Activated naive CD4-positive, alpha-beta T cell treated with anti-CD3 and anti-CD28 coated beads for 36 hours (primary cell): ENCODE measurements around the gene RUNX1. TPM values are rescaled to one million over a fixed set of nuclear protein-coding genes. Genes with fewer than 3 reads are reported as not detected.

Source experiments
- CTCF ChIA-PET: fragments of 350-600 bp; sonication (Branson Sonifier 250); formaldehyde crosslinking; loops from one replicate; lab custom pipeline; 2021; ENCODE audit warnings: antibody characterized with exemption; lab: Charles Lee
- DNase-seq: peaks from one replicate; pipeline ENCODE4 v3.0.0-alpha.2; 2020
- H3K27ac Mint-ChIP-seq: one replicate; pipeline ENCODE4 v1.8.0; 2021; ENCODE audit warnings: mild to moderate bottlenecking, mixed read lengths
- H3K27me3 Mint-ChIP-seq: one replicate; pipeline ENCODE4 v1.8.0; 2021; ENCODE audit warnings: low read depth, mixed read lengths
- H3K36me3 Mint-ChIP-seq: one replicate; pipeline ENCODE4 v1.8.0; 2021; ENCODE audit warnings: low read depth, mixed read lengths
- H3K4me1 Mint-ChIP-seq: one replicate; pipeline ENCODE4 v1.8.0; 2021; ENCODE audit warnings: low read depth, mixed read lengths
- H3K4me3 Mint-ChIP-seq: one replicate; pipeline ENCODE4 v1.8.0; 2021; ENCODE audit warnings: mild to moderate bottlenecking, moderate library complexity, mixed read lengths
- H3K9me3 Mint-ChIP-seq: one replicate; pipeline ENCODE4 v1.8.0; 2021; ENCODE audit warnings: mixed read lengths
- intact Hi-C: fragments of 100-400 bp; cut with micrococcal nuclease; formaldehyde crosslinking; loops from one replicate; pipeline ENCODE4 v1.15.1; 2023
- total RNA-seq, 2 experiments: library from RNA; stranded (reverse); gene quantifications; one replicate each; pipeline ENCODE4 v1.2.3, GENCODE V29; 2021

The RUNX1 gene
- total RNA-seq, 2 experiments from 2014 or later, result 36.9 to 41.0 TPM

- intact Hi-C loops, result no loop called here
- no peaks in the 10 kb centered on the region for H3K27me3 Mint-ChIP-seq
- H3K9me3 Mint-ChIP-seq, result peaks cover 2% of the 10 kb centered on the region
- no peak overlapping the region for H3K27ac Mint-ChIP-seq
- no peak for DNase-seq
- CTCF ChIA-PET, result no interaction called here
- peaks cover 11% of the 10 kb centered on the region for H3K4me1 Mint-ChIP-seq
- H3K36me3 Mint-ChIP-seq, result peaks cover 79% of the 10 kb centered on the region
- no peak overlapping the region for H3K4me3 Mint-ChIP-seq
Measured at GRCh38 chr21:34830386-34831170, 218.5 kb downstream of the RUNX1 start.

- no peak overlapping the region for H3K4me3 Mint-ChIP-seq
- no peak overlapping the region for H3K27ac Mint-ChIP-seq
- no peaks in the 10 kb centered on the region for H3K27me3 Mint-ChIP-seq
- intact Hi-C loops, result no loop called here
- peaks cover 80% of the 10 kb centered on the region for H3K36me3 Mint-ChIP-seq
- CTCF ChIA-PET, result no interaction called here
- no peak for DNase-seq
- no peaks in the 10 kb centered on the region for H3K4me1 Mint-ChIP-seq
- peaks cover 2% of the 10 kb centered on the region for H3K9me3 Mint-ChIP-seq
Measured at GRCh38 chr21:34827445-34828235, 221.5 kb downstream of the RUNX1 start.

GRCh38 chr21:34826836-34827235 lies 222.3 kb downstream of the RUNX1 start:
- CTCF ChIA-PET, result no interaction called here
- Mint-ChIP-seq H3K27ac (no peak overlapping the region), H3K4me3 (no peak overlapping the region), H3K4me1 (no peaks in the 10 kb centered on the region), H3K36me3 (peaks cover 79% of the 10 kb centered on the region), H3K27me3 (no peaks in the 10 kb centered on the region), H3K9me3 (peaks cover 2% of the 10 kb centered on the region)
- intact Hi-C loops, result no loop called here
- DNase-seq, result no peak

- CTCF ChIA-PET, result no interaction called here
- no peak overlapping the region for H3K27ac Mint-ChIP-seq
- H3K27me3 Mint-ChIP-seq, result no peaks in the 10 kb centered on the region
- peaks cover 2% of the 10 kb centered on the region for H3K9me3 Mint-ChIP-seq
- no peaks in the 10 kb centered on the region for H3K4me1 Mint-ChIP-seq
- DNase-seq, result no peak
- no peak overlapping the region for H3K4me3 Mint-ChIP-seq
- intact Hi-C loops, result no loop called here
- peaks cover 75% of the 10 kb centered on the region for H3K36me3 Mint-ChIP-seq
Measured at GRCh38 chr21:34825948-34826548, 223.1 kb downstream of the RUNX1 start.

GRCh38 chr21:34825101-34825500 lies 224.0 kb downstream of the RUNX1 start:
- no peak overlapping the region for H3K4me3 Mint-ChIP-seq
- no peak overlapping the region for H3K27ac Mint-ChIP-seq
- H3K36me3 Mint-ChIP-seq, result peaks cover 69% of the 10 kb centered on the region
- CTCF ChIA-PET, result interaction anchor here (0.5 kb wide), 1 partner anchor 50 kb away, joined by 3 read pairs; no protein-coding TSS in a partner anchor
- DNase-seq, result no peak
- peaks cover 2% of the 10 kb centered on the region for H3K9me3 Mint-ChIP-seq
- intact Hi-C loops, result no loop called here
- H3K27me3 Mint-ChIP-seq, result no peaks in the 10 kb centered on the region
- H3K4me1 Mint-ChIP-seq, result no peaks in the 10 kb centered on the region

- H3K27ac Mint-ChIP-seq, result no peak overlapping the region
- H3K4me1 Mint-ChIP-seq, result no peaks in the 10 kb centered on the region
- H3K36me3 Mint-ChIP-seq, result peaks cover 67% of the 10 kb centered on the region
- no peak for DNase-seq
- no peak overlapping the region for H3K4me3 Mint-ChIP-seq
- CTCF ChIA-PET, result no interaction called here
- H3K9me3 Mint-ChIP-seq, result peaks cover 2% of the 10 kb centered on the region
- intact Hi-C loops, result no loop called here
- no peaks in the 10 kb centered on the region for H3K27me3 Mint-ChIP-seq
Measured at GRCh38 chr21:34824314-34824713, 224.8 kb downstream of the RUNX1 start.

GRCh38 chr21:34822942-34823341 lies 226.2 kb downstream of the RUNX1 start:
- DNase-seq, result no peak
- H3K27ac Mint-ChIP-seq, result no peak overlapping the region
- H3K27me3 Mint-ChIP-seq, result no peaks in the 10 kb centered on the region
- H3K4me1 Mint-ChIP-seq, result no peaks in the 10 kb centered on the region
- peaks cover 2% of the 10 kb centered on the region for H3K9me3 Mint-ChIP-seq
- no peak overlapping the region for H3K4me3 Mint-ChIP-seq
- H3K36me3 Mint-ChIP-seq, result peaks cover 56% of the 10 kb centered on the region
- CTCF ChIA-PET, result interaction anchor here (1.0 kb wide), 1 partner anchor 16 kb away, joined by 3 read pairs; no protein-coding TSS in a partner anchor
- intact Hi-C loops, result no loop called here

- no peaks in the 10 kb centered on the region for H3K27me3 Mint-ChIP-seq
- no peaks in the 10 kb centered on the region for H3K4me1 Mint-ChIP-seq
- CTCF ChIA-PET, result interaction anchor here (1.0 kb wide), 1 partner anchor 15 kb away, joined by 3 read pairs; no protein-coding TSS in a partner anchor
- intact Hi-C loops, result no loop called here
- H3K9me3 Mint-ChIP-seq, result no peaks in the 10 kb centered on the region
- no peak overlapping the region for H3K4me3 Mint-ChIP-seq
- H3K27ac Mint-ChIP-seq, result no peak overlapping the region
- no peak for DNase-seq
- H3K36me3 Mint-ChIP-seq, result peaks cover 50% of the 10 kb centered on the region
Measured at GRCh38 chr21:34822168-34822567, 226.9 kb downstream of the RUNX1 start.

GRCh38 chr21:34821717-34822116 lies 227.4 kb downstream of the RUNX1 start:
- intact Hi-C loops, result no loop called here
- DNase-seq, result no peak
- H3K4me3 Mint-ChIP-seq, result no peak overlapping the region
- H3K4me1 Mint-ChIP-seq, result no peaks in the 10 kb centered on the region
- H3K9me3 Mint-ChIP-seq, result no peaks in the 10 kb centered on the region
- CTCF ChIA-PET, result no interaction called here
- H3K27me3 Mint-ChIP-seq, result no peaks in the 10 kb centered on the region
- peaks cover 46% of the 10 kb centered on the region for H3K36me3 Mint-ChIP-seq
- no peak overlapping the region for H3K27ac Mint-ChIP-seq

- CTCF ChIA-PET, result interaction anchor here (0.7 kb wide), 1 partner anchor 9 kb away, joined by 3 read pairs; no protein-coding TSS in a partner anchor
- peaks cover 12% of the 10 kb centered on the region for H3K4me1 Mint-ChIP-seq
- H3K36me3 Mint-ChIP-seq, result peaks cover 49% of the 10 kb centered on the region
- DNase-seq, result no peak
- peak overlapping the region; percentile 25 for H3K27ac Mint-ChIP-seq
- no peaks in the 10 kb centered on the region for H3K27me3 Mint-ChIP-seq
- H3K9me3 Mint-ChIP-seq, result no peaks in the 10 kb centered on the region
- intact Hi-C loops, result no loop called here
- H3K4me3 Mint-ChIP-seq, result no peak overlapping the region
Measured at GRCh38 chr21:34820051-34820450, 229.1 kb downstream of the RUNX1 start.

GRCh38 chr21:34819357-34819999 lies 229.6 kb downstream of the RUNX1 start:
- CTCF ChIA-PET, result interaction anchor here (0.7 to 1.4 kb wide), 2 partner anchors 9 to 12 kb away, joined by 3 to 5 read pairs; no protein-coding TSS in a partner anchor
- intact Hi-C loops, result no loop called here
- Mint-ChIP-seq H3K27me3 (no peaks in the 10 kb centered on the region), H3K36me3 (peaks cover 50% of the 10 kb centered on the region), H3K4me3 (no peak overlapping the region), H3K4me1 (peaks cover 18% of the 10 kb centered on the region), H3K27ac (no peak overlapping the region), H3K9me3 (no peaks in the 10 kb centered on the region)
- no peak for DNase-seq

- Mint-ChIP-seq H3K27ac (no peak overlapping the region), H3K9me3 (no peaks in the 10 kb centered on the region), H3K4me1 (peaks cover 23% of the 10 kb centered on the region), H3K27me3 (no peaks in the 10 kb centered on the region), H3K36me3 (peaks cover 47% of the 10 kb centered on the region), H3K4me3 (no peak overlapping the region)
- no peak for DNase-seq
- CTCF ChIA-PET, result interaction anchor here (1.4 kb wide), 1 partner anchor 11 kb away, joined by 5 read pairs; no protein-coding TSS in a partner anchor
- intact Hi-C loops, result no loop called here
Measured at GRCh38 chr21:34818662-34819158, 230.4 kb downstream of the RUNX1 start.
